8988T (cell line): Measurements from ENCODE around the gene GMPR2.

Experiments
- DNase-seq: peaks from one replicate; pipeline ENCODE4 v3.0.0; 2011

Gene GMPR2

GRCh38 chr14:24270537-24271133 is 37.9 kb downstream of the GMPR2 start:
- no peak for DNase-seq

DNA sequence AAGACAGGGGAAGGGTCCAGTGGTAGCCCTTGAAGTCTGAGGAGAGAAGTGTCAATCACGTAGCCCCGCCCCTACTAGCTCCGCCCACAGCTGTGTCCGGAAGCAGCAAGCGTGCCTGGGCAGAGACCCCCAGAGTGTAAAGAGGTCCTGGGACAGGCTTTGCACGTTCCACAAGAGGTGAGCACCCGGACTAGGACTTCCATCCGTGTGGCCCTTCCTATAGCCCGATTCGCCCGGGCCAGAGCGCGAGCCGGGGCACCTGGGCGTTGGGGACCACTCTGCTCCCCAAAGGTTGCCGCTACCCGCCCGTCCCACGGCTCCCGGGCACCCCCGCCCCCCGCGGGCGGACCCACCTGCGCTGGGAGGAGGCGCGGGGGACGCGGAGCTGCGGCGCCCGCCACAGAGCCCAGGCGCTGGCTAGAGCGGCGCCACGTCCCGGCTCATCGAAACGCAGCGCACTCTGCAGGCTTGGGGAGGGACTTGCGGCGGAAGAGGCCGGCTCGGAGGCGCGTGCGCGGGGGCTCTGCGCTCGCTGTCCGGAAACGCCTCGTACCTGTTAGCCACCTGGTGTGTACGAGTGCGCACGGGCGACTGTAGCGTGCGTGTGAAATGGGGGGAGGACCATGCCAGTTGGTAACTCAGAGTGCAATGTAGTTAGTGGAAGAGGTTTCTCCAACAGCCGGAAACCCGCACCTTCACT is 38.6 kb downstream of the GMPR2 start, which contains the start of gene RABGGTA:
Gene RABGGTA, minus strand, starts transcription at position 464 of the 700 bp plus-strand sequence. CDS start 482 bp downstream, outside the sequence.
- DNase-seq, result peak; percentile 88

DNA sequence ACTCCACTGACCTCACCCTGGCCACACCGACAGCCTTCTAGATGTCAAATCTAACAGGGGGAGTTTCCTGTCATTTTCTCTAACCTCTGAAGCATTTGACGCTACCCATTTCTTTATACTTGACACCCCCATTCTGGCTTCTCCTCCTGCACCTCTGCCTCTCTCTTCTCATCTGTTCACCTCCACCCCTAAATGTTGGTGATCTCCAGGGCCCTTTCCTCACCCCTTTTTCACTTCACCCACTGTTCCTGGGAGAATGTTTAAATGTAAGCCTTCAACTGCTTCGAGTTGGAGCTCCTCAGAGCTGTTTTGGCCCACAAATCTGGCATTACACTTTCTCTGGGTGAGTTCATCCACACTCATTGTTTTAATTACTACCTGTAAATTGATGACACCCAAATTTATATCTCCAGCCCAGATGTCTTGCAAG is 39.1 kb downstream of the GMPR2 start:
- DNase-seq, result no peak

GRCh38 chr14:24272467-24272866 is 39.7 kb downstream of the GMPR2 start:
- no peak for DNase-seq

DNA sequence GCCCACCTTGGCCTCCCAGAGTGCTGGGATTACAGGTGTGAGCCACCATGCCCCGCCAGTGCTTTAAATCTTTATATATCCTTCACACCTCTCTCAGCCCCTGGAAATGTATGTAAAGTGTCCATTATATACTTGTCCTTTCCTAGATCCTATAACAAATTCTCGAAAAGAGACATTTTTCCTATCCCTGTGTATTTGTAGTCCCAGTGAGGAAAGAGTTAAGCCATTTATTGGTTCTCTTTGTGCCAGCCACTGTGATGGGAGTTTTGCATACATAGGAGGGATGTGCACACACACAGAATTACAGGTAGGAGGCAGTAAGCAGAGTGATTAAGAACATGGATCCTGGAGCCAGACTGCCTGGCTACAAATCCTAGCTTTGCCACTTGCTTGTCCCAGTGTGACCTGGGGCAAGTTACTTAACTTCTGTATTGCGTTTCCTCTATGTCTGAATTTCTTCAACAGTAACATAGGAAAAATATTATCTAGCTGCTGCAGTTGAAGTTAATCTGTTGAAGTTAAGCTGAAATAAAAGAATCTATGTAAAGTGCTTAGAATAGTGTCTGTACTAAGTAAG is 40.8 kb downstream of the GMPR2 start:
- DNase-seq, result no peak

GRCh38 chr14:24274101-24274543 is 41.4 kb downstream of the GMPR2 start:
- no peak for DNase-seq

GRCh38 chr14:24277071-24277470 is 44.3 kb downstream of the GMPR2 start:
- no peak for DNase-seq

- no peak for DNase-seq
These were observed 45.0 kb downstream of the GMPR2 start for GRCh38 chr14:24277606-24278321.

DNA sequence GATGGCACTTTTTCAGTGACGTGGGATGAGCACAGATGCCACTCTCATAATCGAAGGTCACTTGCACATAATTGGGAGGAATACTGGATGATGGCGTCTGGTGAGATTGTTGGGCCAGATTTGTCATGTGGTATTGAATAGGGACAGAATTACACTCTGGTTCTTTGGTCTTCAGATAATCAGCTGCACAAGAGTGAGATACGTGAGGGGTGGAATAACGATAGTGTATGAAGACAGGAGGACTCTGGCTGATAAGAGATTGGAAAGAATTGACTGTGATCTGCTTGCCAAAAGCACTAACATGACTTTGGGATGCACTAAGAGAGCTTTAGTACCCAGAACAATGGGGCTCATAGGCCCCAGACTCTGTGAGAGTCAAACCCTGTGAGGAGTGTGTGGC is 45.7 kb downstream of the GMPR2 start:
- no peak for DNase-seq

DNA sequence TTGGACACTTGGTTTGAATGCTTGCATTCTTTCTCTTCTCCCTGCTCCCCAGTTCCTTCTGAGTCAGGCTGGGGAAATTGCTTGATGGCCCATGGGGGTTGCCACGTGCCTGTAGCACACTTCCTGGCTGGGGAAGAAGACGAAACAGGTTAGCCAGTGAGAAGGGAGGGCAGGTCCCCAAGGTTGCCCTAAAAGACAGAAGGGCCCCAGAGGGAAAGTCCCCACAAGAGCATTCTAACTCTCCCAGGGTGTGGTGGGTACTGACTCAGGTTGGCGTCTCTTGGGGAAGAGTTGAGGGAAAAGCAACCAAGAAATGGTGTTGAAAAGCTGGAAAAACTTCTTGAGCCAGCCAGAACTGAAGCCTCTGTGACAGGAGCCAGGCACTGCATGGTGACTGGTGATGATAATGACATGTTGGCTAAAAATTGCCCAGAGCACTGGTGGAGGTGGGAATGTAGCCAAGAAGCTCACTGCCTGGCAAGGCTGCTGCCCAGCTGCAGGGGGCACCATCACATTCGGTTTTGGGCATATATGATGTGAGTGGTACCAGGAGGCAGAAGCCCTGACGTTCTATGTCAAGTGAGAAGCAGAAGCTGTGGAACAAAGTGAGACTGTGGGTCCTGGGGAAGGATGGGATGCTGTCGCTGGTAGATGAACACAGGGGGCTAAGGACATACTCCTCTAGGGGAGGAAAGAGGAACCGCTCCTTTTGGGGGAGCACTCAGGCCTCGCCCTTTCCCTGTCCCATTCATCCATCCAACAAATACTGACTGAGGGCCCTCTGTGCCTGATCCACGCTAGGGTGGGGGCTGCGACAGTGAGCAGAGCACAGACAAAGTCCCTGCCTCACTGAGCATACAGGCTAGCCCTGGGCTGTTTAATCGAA is 46.8 kb downstream of the GMPR2 start:
- DNase-seq, result no peak

- DNase-seq, result no peak
These were observed 48.2 kb downstream of the GMPR2 start for GRCh38 chr14:24280797-24281460.

DNA sequence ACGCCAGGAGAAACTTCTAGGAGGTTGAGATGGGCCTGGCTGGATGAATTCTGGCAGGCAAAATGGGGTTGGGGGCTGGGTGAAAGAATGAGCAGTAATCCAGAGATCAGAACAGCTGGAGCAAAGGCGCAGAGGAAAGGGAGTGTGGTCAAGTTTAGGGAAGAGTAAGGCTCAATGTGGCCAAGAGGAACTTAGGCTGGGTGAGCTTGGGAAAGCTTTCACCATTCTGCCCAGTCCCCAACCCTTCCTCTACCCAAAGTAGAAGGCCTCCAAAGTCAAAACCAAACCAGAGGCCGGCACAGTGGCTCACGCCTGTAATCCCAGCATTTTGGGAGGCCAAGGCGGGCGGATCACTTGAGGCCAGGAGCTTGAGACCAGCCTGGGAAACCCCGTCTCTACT is 48.9 kb downstream of the GMPR2 start:
- DNase-seq, result no peak

DNA sequence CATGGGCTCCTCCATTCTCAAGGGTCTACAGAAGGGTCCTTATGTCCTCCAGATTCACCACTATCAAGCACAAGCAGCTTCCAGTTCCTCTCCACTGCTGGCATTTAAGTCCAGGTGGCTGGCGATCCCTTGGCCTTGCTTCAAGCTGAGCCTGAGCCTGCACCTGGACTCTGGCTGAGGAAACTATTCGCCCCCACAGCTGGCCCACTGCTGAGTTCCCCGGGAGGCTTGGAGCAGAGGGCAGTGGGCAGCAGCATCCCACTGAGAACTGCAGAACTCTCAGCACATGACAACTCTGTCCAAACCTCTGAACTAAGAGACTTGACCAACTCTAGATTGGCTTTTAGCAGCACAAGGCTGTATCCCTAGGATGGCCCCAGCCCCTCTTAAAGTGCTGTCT is 50.0 kb downstream of the GMPR2 start:
- no peak for DNase-seq

DNA sequence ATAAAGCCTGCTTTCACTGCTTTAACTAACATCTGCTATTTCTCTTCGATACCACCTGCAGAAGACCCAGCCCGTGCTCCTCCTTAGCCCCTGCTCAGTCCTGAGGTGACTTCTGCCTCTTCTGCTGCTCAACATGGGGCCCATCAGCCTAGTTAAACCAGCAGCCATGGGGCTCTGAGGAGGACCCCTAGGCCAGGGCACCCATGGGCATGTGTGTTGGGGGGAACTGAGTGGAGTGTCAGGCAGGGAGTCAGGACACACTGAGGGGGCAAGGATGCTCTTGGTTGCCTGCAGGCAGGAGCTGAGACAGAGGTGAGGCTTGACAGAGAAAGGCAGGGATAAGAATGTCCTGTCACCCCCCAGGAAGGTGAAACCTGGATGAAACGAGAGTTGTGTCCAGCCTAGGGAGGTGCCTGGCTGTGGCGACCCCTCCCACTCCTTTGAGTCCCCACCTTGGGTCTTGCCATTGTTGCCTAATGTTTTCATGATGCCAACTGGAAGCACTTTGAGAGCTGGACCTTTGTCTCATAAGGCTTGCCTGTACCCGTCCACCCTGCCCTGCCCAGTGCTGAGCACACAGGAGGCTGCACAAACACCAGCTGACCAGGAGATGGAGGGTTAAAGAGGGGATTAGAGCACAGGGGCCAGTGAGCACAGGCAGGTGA is 51.2 kb downstream of the GMPR2 start:
- no peak for DNase-seq

- DNase-seq, result no peak
These were observed 51.8 kb downstream of the GMPR2 start for GRCh38 chr14:24284501-24285035.

DNA sequence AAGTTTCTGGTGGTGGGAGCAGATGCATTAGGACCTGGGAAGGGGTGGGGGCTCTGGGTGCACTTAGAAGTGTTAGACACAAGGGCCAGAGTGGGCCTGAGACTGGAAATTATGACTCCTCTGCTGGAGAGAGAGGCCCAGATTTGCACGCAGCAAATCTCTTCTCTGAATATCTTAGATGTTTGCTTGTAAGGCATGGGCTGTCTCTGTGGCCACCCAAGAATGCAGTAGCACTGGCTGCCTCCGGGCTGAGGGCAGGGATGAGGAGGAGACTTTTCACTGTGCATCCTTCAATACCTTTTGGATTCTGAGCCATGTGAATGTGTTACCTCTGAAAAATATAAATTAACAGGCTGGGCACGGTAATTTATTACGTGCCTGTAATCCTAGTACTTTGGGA is 52.6 kb downstream of the GMPR2 start:
- DNase-seq, result no peak

DNA sequence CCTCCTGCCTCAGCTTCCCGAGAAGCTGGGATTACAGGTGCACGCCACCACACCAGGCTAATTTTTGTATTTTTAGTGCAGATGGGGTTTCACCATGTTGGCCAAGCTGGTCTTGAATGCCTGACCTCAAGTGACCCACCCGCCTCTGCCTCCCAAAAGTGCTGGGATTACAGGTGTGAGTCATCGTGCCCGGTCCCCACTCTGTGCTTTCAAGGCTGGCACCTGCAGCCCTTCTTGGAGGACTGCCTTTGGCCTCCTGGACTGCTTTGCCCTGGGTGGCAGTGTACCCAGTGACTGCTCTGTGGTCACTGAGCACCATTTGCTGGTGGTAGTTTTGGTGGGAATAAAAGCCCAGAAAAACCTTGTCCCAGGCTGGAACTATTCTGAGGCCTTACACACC is 54.3 kb downstream of the GMPR2 start:
- no peak for DNase-seq
